HFF-Myc (cell line): ENCODE data around the gene PDZRN4.

Experiments
- DNase-seq: peaks from one replicate; pipeline ENCODE4 v3.0.0-alpha.2; 2011; ENCODE audit warnings: low read depth; ENCODE audit errors: extremely low read depth
- H3K4me3 ChIP-seq: replicated peaks from 2 replicates; pipeline ENCODE4 v1.5.1; 2011; ENCODE audit warnings: low read depth, mild to moderate bottlenecking, control low read depth, low read length
- TF ChIP-seq, protein P1 (sequence below): IDR thresholded peaks from 2 replicates; pipeline ENCODE4 v1.5.1; 2012; ENCODE audit warnings: mild to moderate bottlenecking, low read depth, low read length, control low read depth; ENCODE audit errors: missing control alignments

Gene PDZRN4

DNA sequence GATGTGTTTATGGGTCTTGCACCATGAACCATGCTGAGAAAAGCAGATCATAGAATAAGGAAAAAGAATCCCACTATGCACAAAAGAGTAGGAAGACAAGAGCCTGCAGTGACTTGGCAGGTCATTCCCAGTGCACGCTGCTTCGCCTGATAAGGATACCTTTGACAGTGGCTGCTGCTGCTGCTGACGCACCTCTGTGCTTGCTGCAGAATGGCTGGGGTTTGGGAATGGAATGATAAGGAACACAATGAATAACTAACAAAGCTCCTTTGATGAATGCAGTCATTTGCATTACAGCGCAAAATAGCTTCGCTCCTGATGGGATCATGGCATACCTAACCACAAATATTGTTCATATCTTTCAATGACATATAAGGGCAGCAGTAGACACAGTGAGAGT lies 278.7 kb downstream of the PDZRN4 start:
- DNase-seq: no peak
- TF ChIP-seq, protein P1, sequence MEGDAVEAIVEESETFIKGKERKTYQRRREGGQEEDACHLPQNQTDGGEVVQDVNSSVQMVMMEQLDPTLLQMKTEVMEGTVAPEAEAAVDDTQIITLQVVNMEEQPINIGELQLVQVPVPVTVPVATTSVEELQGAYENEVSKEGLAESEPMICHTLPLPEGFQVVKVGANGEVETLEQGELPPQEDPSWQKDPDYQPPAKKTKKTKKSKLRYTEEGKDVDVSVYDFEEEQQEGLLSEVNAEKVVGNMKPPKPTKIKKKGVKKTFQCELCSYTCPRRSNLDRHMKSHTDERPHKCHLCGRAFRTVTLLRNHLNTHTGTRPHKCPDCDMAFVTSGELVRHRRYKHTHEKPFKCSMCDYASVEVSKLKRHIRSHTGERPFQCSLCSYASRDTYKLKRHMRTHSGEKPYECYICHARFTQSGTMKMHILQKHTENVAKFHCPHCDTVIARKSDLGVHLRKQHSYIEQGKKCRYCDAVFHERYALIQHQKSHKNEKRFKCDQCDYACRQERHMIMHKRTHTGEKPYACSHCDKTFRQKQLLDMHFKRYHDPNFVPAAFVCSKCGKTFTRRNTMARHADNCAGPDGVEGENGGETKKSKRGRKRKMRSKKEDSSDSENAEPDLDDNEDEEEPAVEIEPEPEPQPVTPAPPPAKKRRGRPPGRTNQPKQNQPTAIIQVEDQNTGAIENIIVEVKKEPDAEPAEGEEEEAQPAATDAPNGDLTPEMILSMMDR: no peak
- no peak overlapping the region for H3K4me3 ChIP-seq

DNA sequence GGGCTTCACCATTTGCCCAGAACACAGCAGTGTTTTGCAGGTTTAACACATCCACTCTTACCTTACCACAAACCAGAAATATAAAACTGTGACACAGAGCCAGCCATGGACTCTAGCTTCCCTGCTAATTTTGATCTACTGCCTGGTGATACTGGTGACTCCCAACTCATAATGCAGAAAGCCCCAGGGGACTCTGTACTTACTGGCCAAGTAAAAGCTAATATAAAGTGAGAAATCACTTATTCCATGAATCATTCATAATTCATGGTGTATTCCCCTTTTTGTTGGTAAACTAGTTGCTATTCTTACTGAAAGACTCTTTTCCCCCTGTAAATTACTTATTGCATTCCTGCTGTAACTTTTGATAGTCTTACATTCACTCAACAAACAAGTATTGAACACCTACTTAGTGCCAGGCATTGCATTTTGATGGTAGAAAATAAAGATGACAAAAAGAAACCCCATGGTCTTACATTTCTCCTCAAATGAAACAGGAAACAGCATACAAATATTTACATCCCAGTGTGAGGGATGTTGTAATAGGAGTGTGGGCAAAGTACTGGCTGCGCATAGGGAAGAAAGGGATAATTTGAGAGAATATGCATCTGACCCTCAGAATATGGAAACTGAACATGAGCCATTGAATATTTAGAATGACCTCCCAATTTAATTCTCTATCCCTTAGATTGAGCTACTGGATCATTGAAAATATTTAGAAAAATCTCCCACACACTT lies 279.6 kb downstream of the PDZRN4 start:
- H3K4me3 ChIP-seq: no peak overlapping the region
- TF ChIP-seq, protein P1: no peak
- no peak for DNase-seq

DNA sequence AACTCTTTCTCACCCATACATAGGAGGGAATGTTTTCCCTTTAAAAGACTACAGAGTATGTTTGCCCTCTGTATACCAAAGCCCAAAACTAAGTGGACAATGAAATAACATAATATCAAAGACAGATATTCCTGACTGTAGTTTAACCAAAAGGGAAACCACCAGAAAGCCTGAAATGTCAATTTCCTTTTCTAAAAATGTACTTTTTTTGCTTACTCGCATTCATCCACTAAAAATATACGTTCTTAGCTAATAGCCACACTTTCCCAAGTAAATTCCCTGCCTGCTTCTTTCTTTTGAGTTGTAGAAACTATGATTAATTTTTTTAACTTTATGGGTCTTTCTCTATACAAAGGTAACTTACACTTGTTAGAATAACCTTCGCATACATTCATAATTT lies 280.2 kb downstream of the PDZRN4 start:
- DNase-seq: no peak
- TF ChIP-seq, protein P1: no peak
- H3K4me3 ChIP-seq: no peak overlapping the region

DNA sequence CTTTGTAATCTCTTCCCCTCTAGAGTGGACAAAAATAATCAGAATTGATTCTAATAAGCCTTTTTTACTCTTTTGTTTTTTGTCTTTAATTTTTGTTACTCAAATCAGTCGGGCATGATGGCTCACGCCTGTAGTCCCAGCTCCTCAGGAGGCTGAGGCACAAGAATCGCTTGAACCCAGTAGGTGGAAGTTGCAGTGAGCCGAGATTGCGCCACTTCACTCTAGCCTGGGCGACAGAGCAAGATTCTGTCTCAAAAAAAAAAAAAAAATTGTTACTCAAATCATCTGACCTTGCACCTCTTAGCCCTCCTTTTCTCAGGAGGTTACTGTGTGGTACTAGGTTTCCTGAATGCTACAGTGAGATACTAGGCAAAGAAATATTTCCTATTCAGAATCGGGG lies 280.6 kb downstream of the PDZRN4 start:
- no peak for DNase-seq
- no peak overlapping the region for H3K4me3 ChIP-seq
- TF ChIP-seq, protein P1: no peak

DNA sequence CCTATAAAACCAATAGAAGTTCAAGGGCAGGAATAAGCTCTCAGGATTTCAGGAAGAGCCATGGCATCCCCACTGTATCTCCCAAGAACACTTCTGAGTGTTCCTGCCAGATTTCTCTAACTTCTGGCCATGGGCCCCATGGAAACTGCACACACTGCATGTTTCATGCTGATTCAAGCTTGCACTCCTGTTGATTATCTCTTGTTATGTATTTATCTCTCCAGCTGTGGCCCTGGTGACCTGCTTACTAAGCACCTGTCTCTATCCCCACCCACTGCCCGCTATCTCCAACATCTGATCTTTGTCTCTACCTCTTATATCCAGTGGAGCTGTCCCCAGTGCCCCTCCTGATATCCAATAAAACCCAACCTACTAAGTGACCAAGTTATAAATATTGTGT lies 285.3 kb downstream of the PDZRN4 start:
- TF ChIP-seq, protein P1: no peak
- no peak overlapping the region for H3K4me3 ChIP-seq
- DNase-seq: no peak

DNA sequence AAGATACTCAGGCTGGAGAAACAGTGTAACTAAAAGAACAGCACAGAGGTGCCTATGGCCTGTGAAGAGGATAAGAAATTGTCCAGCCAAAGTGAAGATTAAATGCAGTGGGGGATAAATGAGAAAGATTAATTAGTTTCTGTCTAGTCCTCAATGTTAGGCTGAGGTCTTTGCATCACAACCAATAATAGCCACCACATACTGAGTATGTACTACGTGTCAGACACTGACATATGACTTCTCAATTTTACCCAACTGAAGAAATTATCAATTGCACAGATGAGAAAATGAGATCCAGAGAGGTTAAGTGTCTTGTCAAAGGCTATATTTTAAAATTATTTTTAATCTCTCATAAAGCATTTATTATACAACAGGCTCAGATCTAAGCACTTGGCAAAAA lies 285.9 kb downstream of the PDZRN4 start:
- no peak overlapping the region for H3K4me3 ChIP-seq
- TF ChIP-seq, protein P1: no peak
- no peak for DNase-seq
